NCI-H2196 treated with DMSO at 0.1 percent for 48 hours (cell line): Measurements from ENCODE around the gene SNRNP27.

Experiments
- DNase-seq: peaks from one replicate; lab custom pipeline; 2025; ENCODE audit not compliant: unreplicated experiment; lab: John Stamatoyannopoulos, UW

The SNRNP27 gene

DNA sequence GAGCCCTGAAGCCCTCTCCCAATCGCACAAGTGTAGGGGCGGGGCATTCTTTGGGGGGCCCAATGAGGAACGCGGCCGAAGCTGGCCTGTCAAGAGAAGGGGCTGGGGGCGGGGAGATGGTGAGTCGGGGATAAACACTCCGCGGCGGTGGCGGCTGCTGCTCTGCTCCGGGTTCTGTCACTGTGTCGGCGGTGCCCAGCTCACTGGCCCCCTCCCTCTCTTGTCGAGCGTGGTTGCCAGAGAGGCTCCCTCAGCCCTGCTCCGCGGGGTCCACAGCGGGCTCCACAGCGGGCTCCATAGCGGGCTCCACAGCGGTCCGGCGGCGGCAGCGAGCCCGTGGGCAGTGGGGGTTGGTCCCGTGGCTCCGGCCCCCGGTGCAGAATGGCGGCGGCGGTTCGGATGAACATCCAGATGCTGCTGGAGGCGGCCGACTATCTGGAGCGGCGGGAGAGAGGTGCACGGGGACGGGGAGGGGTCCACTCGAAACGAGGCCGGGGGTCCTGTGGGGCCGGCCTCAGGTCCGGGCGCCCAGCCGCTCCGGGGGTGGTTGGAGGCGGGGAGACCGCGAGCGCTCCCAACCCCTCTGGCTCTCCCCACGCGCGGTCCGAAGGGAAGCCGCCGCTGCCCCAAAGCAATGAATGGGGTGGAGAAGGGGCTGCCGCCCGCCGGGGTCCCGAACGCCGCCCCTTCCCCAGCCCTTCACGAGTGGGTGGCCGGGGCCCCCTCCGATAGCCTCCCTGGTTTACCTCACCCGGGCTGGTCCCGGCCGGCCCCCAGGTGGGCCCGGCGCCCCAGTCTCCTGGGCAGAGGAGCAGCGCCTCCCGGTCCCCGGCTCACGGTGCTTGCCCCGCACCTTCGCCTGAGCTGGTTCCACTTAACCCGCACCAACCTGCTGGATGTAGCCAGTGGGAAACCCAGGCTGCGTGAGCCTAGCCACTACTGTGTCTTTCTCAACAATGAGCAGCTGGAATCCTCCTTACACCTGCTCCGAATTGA, 21.5 kb downstream of the SNRNP27 start, which contains the start of gene MXD1:
Gene MXD1 (plus strand): TSS at position 160 of the 996 bp plus-strand sequence. CDS start 222 bp downstream, at position 382.
- no peak for DNase-seq

GRCh38 chr2:69916106-69916505, 22.4 kb downstream of the SNRNP27 start:
- no peak for DNase-seq

- DNase-seq, result no peak
Measured at GRCh38 chr2:69917852-69918251, 24.1 kb downstream of the SNRNP27 start.

GRCh38 chr2:69918401-69918800, 24.6 kb downstream of the SNRNP27 start:
- no peak for DNase-seq

- DNase-seq, result no peak
Measured at GRCh38 chr2:69923116-69923515, 29.4 kb downstream of the SNRNP27 start.

DNA sequence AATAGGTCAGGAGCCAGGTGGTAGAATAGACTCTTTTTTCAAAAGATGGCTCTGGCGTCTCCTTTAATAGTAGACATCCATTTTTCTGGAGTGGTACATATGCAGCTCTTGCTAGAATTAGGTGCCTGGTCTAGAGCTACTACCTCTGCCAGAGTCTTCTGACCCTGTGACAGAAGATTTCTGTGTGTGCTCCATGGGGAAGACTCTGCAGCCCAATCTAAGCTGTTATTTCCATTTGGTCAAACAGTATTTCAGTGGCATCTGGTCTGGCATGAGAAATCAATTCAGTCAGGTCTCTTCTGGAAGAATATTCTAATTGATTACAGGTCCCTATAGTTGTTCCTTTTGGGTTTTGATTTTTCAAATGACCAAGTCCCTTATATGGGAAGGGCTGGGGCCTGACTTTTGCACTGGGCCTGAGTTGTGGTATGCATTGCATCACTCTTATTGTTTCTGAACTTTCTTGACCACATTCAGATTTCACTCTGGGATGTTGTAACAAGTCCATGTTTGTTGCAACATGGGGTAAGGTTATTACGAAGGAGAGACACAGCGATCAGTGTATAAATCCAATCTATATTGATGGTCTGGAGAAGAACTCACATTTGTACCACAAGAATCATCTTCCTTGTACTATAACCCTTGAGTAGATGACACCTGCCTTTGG, 33.2 kb downstream of the SNRNP27 start:
- DNase-seq, result no peak

- no peak for DNase-seq
Measured at GRCh38 chr2:69931832-69932595, 38.3 kb downstream of the SNRNP27 start.

DNA sequence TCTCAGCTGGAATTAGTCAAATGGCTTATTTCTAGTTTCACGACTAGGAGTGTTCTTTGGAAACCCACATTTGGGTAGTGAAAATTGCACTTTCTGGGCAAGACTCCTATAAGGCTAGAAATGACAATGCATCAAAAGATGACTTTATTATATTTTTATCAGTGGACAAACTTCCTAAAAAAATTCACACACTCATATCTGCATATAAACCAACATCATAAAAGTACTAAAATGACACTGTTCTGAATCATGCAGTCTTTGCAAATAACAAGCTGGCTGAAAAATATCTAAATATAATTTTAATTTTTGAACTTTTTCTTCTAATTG, 38.8 kb downstream of the SNRNP27 start:
- no peak for DNase-seq

- DNase-seq, result no peak
Measured at GRCh38 chr2:69933254-69933828, 39.6 kb downstream of the SNRNP27 start.

- DNase-seq, result no peak
Measured at GRCh38 chr2:69933839-69934613, 40.3 kb downstream of the SNRNP27 start.

GRCh38 chr2:69934614-69934908, 40.8 kb downstream of the SNRNP27 start:
- no peak for DNase-seq

- no peak for DNase-seq
Measured at GRCh38 chr2:69935011-69935410, 41.3 kb downstream of the SNRNP27 start.

GRCh38 chr2:69936906-69937305, 43.1 kb downstream of the SNRNP27 start:
- DNase-seq, result no peak

DNA sequence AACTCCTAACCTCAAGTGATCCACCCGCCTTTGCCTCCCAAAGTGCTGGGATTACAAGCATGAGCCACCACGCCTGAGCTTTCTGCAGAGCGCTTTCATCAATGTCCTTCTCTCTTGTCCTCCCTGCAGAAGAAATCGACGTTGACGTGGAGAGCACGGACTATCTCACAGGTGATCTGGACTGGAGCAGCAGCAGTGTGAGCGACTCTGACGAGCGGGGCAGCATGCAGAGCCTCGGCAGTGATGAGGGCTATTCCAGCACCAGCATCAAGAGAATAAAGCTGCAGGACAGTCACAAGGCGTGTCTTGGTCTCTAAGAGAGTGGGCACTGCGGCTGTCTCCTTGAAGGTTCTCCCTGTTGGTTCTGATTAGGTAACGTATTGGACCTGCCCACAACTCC, 44.2 kb downstream of the SNRNP27 start:
- DNase-seq, result no peak

- DNase-seq, result no peak
Measured at GRCh38 chr2:69939722-69940121, 46.0 kb downstream of the SNRNP27 start.

- DNase-seq, result no peak
Measured at GRCh38 chr2:69940691-69941090, 46.9 kb downstream of the SNRNP27 start.

- DNase-seq, result no peak
Measured at GRCh38 chr2:69943000-69943842, 49.5 kb downstream of the SNRNP27 start.

DNA sequence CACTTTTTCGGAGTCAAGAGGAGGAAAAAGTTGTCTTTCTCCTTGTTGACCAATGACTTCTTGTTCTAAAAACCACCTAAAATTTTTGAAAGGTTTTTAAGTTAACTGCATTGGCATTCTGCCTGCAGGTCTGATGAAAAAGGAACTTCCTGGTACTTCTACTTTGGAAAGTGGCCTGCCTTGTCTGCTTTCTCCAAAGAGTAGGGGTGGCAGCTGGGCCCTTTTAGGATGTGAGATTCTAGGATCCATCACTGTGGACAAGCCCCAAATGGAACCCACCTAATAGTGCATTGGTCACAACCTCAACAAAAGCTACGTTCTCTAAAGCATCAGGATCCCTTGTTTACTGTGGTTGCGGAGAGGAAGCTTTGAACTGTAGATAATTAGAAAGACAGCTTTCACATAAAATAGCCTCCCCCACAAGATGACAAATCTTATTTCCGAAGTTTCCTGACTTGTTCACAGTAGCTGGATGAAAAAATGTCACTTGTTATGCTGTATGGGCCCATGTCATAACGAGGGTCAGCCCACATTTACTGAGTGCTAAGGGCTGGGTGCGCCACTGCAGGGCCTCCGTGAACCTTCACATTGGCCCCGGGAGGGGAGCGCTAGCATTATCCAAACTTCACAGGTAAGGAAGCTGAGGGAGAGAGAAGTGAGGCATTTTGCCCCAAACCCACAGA, 50.2 kb downstream of the SNRNP27 start:
- DNase-seq, result no peak

DNA sequence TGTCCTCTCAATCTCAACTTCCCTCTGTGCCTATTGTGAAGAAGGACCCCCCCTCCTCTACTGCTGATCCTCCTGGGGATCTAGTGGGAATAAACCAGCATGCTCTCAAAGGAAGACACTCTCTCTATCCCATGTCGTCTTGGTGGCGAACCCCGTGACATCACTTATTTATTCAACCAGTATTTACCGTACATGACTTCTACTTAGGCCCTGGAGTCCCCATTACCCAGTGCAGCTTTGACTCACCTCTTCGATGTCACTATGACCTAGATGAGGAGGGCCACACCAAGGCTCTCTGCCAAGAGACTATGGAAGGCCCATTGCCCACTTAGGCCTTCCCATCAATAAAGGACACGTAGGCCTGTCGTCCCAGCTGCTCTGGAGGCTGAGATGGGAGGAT, 51.0 kb downstream of the SNRNP27 start:
- DNase-seq, result no peak
